K562 (cell line): ENCODE measurements around the gene CFAP92. TPM values are rescaled to one million over a fixed set of nuclear protein-coding genes. Genes with fewer than 3 reads are reported as not detected.

Experiments
- ATAC-seq: fragments of 200-7000 bp; cut with Tn5 transposase; 3 replicates; pipeline ENCODE4 v1.9.1; 2020; ENCODE audit warnings: moderate library complexity
- BruUV-seq: library from RNA; stranded (reverse); fragments of 400-500 nt; replicated peaks from 2 replicates; lab custom pipeline; 2021; lab: Mats Ljungman, UMichigan
- CTCF ChIA-PET: fragments of 300-600 bp; formaldehyde crosslinking; extraction: SDS; loops from one replicate; lab custom pipeline; 2021; ENCODE audit warnings: low intra/inter-chr PET ratio; lab: Yijun Ruan, JAX
- POLR2A ChIA-PET: fragments of 300-600, 350-650 bp; sonication (Branson Sonifier 250); formaldehyde crosslinking; extraction: SDS; loops from one replicate; lab custom pipeline; 2021; ENCODE audit warnings: antibody characterized with exemption, inconsistent platforms; lab: Yijun Ruan, JAX
- DNase-seq, 4 experiments: peaks; one replicate each; pipeline versions ENCODE4 v3.0.0 to v3.0.0-alpha.2; 2011 to 2018; ENCODE audit warnings: low spot score in 3 of 4, mixed read lengths in 3 of 4; ENCODE audit errors: extremely low read depth in 1 of 4
- FAIRE-seq: peaks from 2 replicates; lab custom pipeline; 2011; peaks lifted over from hg19 to GRCh38; lab: Jason Lieb, UNC
- H2AFZ ChIP-seq: 2 replicates; pipeline ENCODE4 v1.6.0; 2011; ENCODE audit warnings: low read depth, low read length, control low read depth, inconsistent platforms
- H3K27ac ChIP-seq: fragments of 200-600 bp; 3 replicates; pipeline ENCODE4 v1.8.0; 2011; ENCODE audit warnings: low read depth, mild to moderate bottlenecking, control low read depth, inconsistent platforms, low read length, moderate library complexity, mixed read lengths; ENCODE audit errors: extremely low read depth
- H3K27me3 ChIP-seq, 2 experiments: fragments of 300-600 bp in 1 of 2; 2 replicates in 1 of 2; 3 replicates in 1 of 2; pipeline versions ENCODE4 v1.6.0 to v1.8.0; 2011; ENCODE audit warnings: inconsistent platforms in 2 of 2, low read length in 2 of 2, mild to moderate bottlenecking in 1 of 2, mixed read lengths in 1 of 2, moderate library complexity in 1 of 2; ENCODE audit not compliant: control insufficient read depth in 2 of 2, insufficient read depth in 2 of 2
- H3K36me3 ChIP-seq: fragments of 300-600 bp; 3 replicates; pipeline ENCODE4 v1.8.0; 2011; ENCODE audit warnings: mild to moderate bottlenecking, low read length, inconsistent platforms; ENCODE audit not compliant: control insufficient read depth, insufficient read depth
- H3K4me1 ChIP-seq, 2 experiments: fragments of 200-600 bp in 1 of 2; replicated peaks in 1 of 2; 2 replicates in 1 of 2; 3 replicates in 1 of 2; pipeline versions ENCODE4 v1.5.1 to v1.8.0; 2011; ENCODE audit warnings: inconsistent platforms in 2 of 2, low read length in 2 of 2, mild to moderate bottlenecking in 1 of 2, mixed read lengths in 1 of 2, moderate library complexity in 1 of 2; ENCODE audit not compliant: control insufficient read depth in 2 of 2, insufficient read depth in 2 of 2
- H3K4me2 ChIP-seq: 2 replicates; pipeline ENCODE4 v1.6.1; 2011; ENCODE audit warnings: low read length, control low read depth, inconsistent platforms, mixed read lengths; ENCODE audit not compliant: insufficient read depth
- H3K4me3 ChIP-seq: fragments of 200-600 bp; sonication (generic), shearing (Covaris generic); 2 replicates; pipeline ENCODE4 v1.5.1; 2016; ENCODE audit warnings: control low read depth, inconsistent platforms
- H3K79me2 ChIP-seq: fragments of 200-600 bp; 3 replicates; pipeline ENCODE4 v1.8.0; 2011; ENCODE audit warnings: low read length, inconsistent platforms; ENCODE audit not compliant: control insufficient read depth, insufficient read depth
- H3K9ac ChIP-seq, 2 experiments: 2 replicates each; pipeline versions ENCODE4 v1.6.0 to v1.6.1; 2011; ENCODE audit warnings: low read depth in 2 of 2, low read length in 2 of 2, control low read depth in 1 of 2, inconsistent platforms in 1 of 2, mild to moderate bottlenecking in 1 of 2, mixed read lengths in 1 of 2; ENCODE audit not compliant: insufficient read depth in 1 of 2
- H3K9me1 ChIP-seq: one replicate; pipeline ENCODE4 v1.6.0; 2011; ENCODE audit warnings: inconsistent platforms, mild to moderate bottlenecking, low read length, moderate library complexity; ENCODE audit not compliant: control insufficient read depth, insufficient read depth
- H3K9me3 ChIP-seq: replicated peaks from 2 replicates; pipeline ENCODE4 v1.5.1; 2011; ENCODE audit warnings: low read depth, low read length, inconsistent platforms; ENCODE audit not compliant: control insufficient read depth, insufficient read depth
- H4K20me1 ChIP-seq: replicated peaks from 2 replicates; pipeline ENCODE4 v1.6.1; 2011; ENCODE audit warnings: low read length, inconsistent platforms, mixed read lengths; ENCODE audit not compliant: control insufficient read depth, insufficient read depth
- CEBPB ChIP-seq: fragments of 450-650 bp; IDR thresholded peaks from 2 replicates; pipeline ENCODE4 v1.6.1; 2016; ENCODE audit warnings: missing genetic modification characterization, missing compliant biosample characterization
- CEBPG ChIP-seq, 3 experiments: fragments of 200-800 bp in 1 of 3; sonication (Bioruptor generic) in 1 of 3; sonication (generic) in 1 of 3; formaldehyde crosslinking in 1 of 3; IDR thresholded peaks in 2 of 3; conservative IDR thresholded peaks in 1 of 3; 2 replicates each; pipeline versions ENCODE4 v1.6.1 to v1.8.0; 2016 to 2022; ENCODE audit warnings: missing compliant biosample characterization in 2 of 3, missing genetic modification characterization in 2 of 3, mild to moderate bottlenecking in 1 of 3, missing genetic modification reagents in 1 of 3
- MTA2 ChIP-seq: fragments of 450-650 bp; IDR thresholded peaks from 2 replicates; pipeline ENCODE4 v1.6.1; 2016; ENCODE audit warnings: low read depth
- TOE1 ChIP-seq, 2 experiments: fragments of 450-650 bp in 1 of 2; sonication (generic) in 1 of 2; formaldehyde crosslinking in 1 of 2; IDR thresholded peaks; 2 replicates each; pipeline versions ENCODE4 v1.7.1 to v1.8.0; 2016 to 2022; ENCODE audit warnings: borderline replicate concordance in 2 of 2, mild to moderate bottlenecking in 2 of 2, antibody characterized with exemption in 1 of 2, inconsistent platforms in 1 of 2, low read depth in 1 of 2, missing genetic modification reagents in 1 of 2, moderate library complexity in 1 of 2
- ZNF445 ChIP-seq: fragments of 250-450 bp; sonication (Bioruptor Pico); IDR thresholded peaks from 2 replicates; pipeline ENCODE4 v1.4.0; 2020; ENCODE audit warnings: low read depth, mild to moderate bottlenecking, moderate library complexity
- WGBS: fragments of 100-300 bp; shearing (Covaris generic); methylation state at CpG from one replicate; pipeline ENCODE4 v1.1.6; 2016; ENCODE audit warnings: low coverage, mixed read lengths; ENCODE audit not compliant: insufficient coverage; ENCODE audit errors: missing lambda C conversion rate; 5-methylcytosine and 5-hydroxymethylcytosine counted together
- in situ Hi-C: fragments of 300-500 bp; cut with MboI; formaldehyde crosslinking; loops from 4 replicates; pipeline ENCODE4 v1.15.0; 2018; ENCODE audit warnings: inconsistent platforms, mixed read lengths
- intact Hi-C: fragments of 100-400 bp; cut with micrococcal nuclease; formaldehyde crosslinking; loops from 2 replicates; pipeline ENCODE4 v1.14.2; 2022
- polyA plus RNA-seq, 8 experiments: library from polyadenylated mRNA; depleted of rRNA in 4 of 8; stranded (reverse) in 5 of 8; unstranded in 3 of 8; fragments of >200 nt; fragmentation: Nextera tagmentation in 2 of 8; fragmentation: Illumina TruSeq in 1 of 8; extraction: Ambion mirVana in 2 of 8; extraction: Trizol in 1 of 8; gene quantifications; 2 replicates each; pipeline versions ENCODE4 v1.2.1 to v1.2.3, GENCODE V29; 2011 to 2014; ENCODE audit warnings: inconsistent platforms in 1 of 8, missing spikeins in 1 of 8
- total RNA-seq, 7 experiments: library from RNA; depleted of rRNA in 6 of 7; stranded (reverse); fragments of >200 nt in 6 of 7; fragmentation: Illumina TruSeq in 2 of 7; extraction: Trizol in 2 of 7; gene quantifications; 2 replicates each; pipeline versions ENCODE4 v1.2.1 to v1.2.3, GENCODE V29; 2011 to 2021; ENCODE audit warnings: low replicate concordance in 1 of 7
- TF ChIP-seq, protein P1 (sequence below): fragments of 450-650 bp; IDR thresholded peaks from 2 replicates; pipeline ENCODE4 v1.6.1; 2018; ENCODE audit warnings: mild to moderate bottlenecking, low read depth; ENCODE audit not compliant: partially characterized antibody
- TF ChIP-seq, protein P2 (sequence below): fragments of 250-450 bp; sonication (Bioruptor Pico); IDR thresholded peaks from 2 replicates; pipeline ENCODE4 v1.4.0; 2020

CFAP92 gene
- total and polyA plus RNA-seq, 9 of the 15 experiments (the other 6 are each of a cell fraction or from before 2014, with no cell fraction given) = 0.06 to 0.62 (median 0.36) TPM

GRCh38 chr3:128996200-128996599 lies 2.3 kb upstream of the CFAP92 start:
- no TSS peak for BruUV-seq
- POLR2A ChIA-PET = interaction anchor here (0.8 to 1.2 kb wide), 2 partner anchors 16 to 30 kb away, joined by 3 read pairs; no protein-coding TSS in a partner anchor
- Histone ChIP-seq H3K4me1 (peaks cover 7 to 17% of the 10 kb centered on the region in 2 experiments; a peak in 4 of 5 replicates), H3K9ac (no peak overlapping the region), H3K36me3 (no peaks in the 10 kb centered on the region), H3K4me3 (no peak overlapping the region), H3K27me3 (peaks cover 5 to 22% of the 10 kb centered on the region in 2 experiments; a peak in 4 of 5 replicates), H3K79me2 (no peaks in the 10 kb centered on the region), H4K20me1 (no peaks in the 10 kb centered on the region), H3K9me3 (no peaks in the 10 kb centered on the region), H3K9me1 (no peaks in the 10 kb centered on the region), H2AFZ (no peak overlapping the region), H3K27ac (no peak overlapping the region), H3K4me2 (no peak overlapping the region)
- WGBS = 20% methylated on average over 1 of the region's 1 CpG
- no peak for TF ChIP-seq CEBPG (CRISPR knock-in tag; IDR thresholded peaks at IDR 0.05)
- TF ChIP-seq CEBPG (tag; conservative IDR thresholded peaks at IDR 0.05 in 1 of 2, IDR thresholded peaks at IDR 0.05 in 1 of 2) = 0 out of 4 replicates have a peak, but pooled peaks of 1 of the 2 experiments have one; percentile 13
- TF ChIP-seq MTA2 = no peak
- TF ChIP-seq, protein P1, sequence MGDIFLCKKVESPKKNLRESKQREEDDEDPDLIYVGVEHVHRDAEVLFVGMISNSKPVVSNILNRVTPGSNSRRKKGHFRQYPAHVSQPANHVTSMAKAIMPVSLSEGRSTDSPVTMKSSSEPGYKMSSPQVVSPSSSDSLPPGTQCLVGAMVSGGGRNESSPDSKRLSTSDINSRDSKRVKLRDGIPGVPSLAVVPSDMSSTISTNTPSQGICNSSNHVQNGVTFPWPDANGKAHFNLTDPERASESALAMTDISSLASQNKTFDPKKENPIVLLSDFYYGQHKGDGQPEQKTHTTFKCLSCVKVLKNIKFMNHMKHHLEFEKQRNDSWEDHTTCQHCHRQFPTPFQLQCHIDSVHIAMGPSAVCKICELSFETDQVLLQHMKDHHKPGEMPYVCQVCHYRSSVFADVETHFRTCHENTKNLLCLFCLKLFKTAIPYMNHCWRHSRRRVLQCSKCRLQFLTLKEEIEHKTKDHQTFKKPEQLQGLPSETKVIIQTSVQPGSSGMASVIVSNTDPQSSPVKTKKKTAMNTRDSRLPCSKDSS = no peak
- peak; percentile 60 for TF ChIP-seq CEBPB
- TF ChIP-seq, protein P2, sequence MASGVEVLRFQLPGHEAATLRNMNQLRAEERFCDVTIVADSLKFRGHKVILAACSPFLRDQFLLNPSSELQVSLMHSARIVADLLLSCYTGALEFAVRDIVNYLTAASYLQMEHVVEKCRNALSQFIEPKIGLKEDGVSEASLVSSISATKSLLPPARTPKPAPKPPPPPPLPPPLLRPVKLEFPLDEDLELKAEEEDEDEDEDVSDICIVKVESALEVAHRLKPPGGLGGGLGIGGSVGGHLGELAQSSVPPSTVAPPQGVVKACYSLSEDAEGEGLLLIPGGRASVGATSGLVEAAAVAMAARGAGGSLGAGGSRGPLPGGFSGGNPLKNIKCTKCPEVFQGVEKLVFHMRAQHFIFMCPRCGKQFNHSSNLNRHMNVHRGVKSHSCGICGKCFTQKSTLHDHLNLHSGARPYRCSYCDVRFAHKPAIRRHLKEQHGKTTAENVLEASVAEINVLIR (CRISPR knock-in tag) = no peak
- no peak for TF ChIP-seq TOE1 (IDR thresholded peaks at IDR 0.05; ENCODE audit: borderline replicate concordance)
- TF ChIP-seq TOE1 (CRISPR knock-in tag; IDR thresholded peaks at IDR 0.05; ENCODE audit: borderline replicate concordance, low read depth) = no peak
- TF ChIP-seq ZNF445 (CRISPR knock-in tag) = no peak
- no peak for ATAC-seq
- FAIRE-seq = no peak
- DNase-seq = no peak
- in situ Hi-C loops (no loop called here), intact Hi-C loops (no loop called here)
- CTCF ChIA-PET = no interaction called here
